GM21515 (cell line): ENCODE results near the gene PLA2G3.

Experiments used
- ATAC-seq: cut with Tn5 transposase; IDR thresholded peaks from one replicate; pipeline ENCODE4 v1.9.1; 2021; ENCODE audit not compliant: unreplicated experiment

The PLA2G3 gene

DNA sequence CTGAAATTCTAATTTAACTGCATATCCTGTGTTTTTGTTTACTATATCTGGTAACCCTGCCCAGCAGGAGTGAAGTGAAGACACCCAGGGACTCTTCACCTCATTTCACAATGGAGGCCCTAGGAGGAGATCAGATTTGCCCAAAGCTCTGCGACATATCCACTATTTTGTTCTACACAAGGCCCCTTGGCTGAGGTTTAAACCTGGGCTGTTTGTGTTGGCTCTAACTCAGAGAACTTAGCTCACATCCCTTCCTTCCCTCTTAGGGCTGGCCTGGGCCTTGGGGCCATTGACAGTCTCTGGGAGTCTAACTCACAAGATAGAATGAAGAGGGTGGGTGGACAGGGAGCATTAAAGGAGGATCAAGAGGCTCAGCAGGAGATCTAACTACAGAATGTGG is 8.2 kb upstream of the PLA2G3 start:
- ATAC-seq = no peak

DNA sequence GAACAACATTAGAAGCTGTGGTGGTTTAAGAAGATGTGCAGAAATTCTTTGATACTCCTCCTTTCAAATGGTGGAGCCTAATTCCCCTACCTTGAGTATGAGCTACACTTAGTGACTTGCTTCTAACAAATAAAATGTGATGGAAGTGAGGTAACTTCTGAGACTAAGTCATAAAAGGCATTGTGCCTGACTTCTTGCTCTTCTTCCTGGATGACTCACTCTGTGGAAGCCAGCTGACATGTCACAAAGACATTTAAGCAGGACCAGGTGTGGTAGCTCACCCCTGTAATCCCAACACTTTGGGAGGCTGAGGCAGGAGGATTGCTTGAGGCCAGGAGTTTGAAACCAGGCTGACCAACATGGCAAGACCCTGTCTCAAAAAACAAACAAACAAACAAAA is 3.9 kb upstream of the PLA2G3 start:
- ATAC-seq = no peak

DNA sequence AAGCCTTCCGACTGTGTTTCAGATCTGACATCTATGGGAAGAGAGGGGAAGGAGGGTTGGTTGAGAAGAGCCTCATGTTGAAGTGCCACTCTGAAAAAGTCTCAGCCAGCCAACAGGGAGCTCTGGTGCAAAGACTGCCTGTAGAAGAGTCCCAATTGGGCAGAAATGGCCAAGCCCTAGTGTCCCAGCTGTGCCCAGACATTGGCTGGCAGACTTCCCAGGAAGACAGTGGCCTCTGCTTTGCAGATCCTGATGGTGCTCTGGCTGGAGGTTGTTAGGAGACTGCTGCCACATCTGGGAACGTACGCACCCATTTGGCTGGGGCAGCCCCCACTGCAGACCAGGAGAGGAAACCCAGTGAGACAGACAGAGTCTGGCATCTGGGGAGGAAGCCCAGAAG is 3.2 kb upstream of the PLA2G3 start:
- no peak for ATAC-seq

GRCh38 chr22:31143038-31143437 is 2.7 kb upstream of the PLA2G3 start:
- no peak for ATAC-seq

GRCh38 chr22:31142285-31142684 is 2.0 kb upstream of the PLA2G3 start:
- no peak for ATAC-seq

DNA sequence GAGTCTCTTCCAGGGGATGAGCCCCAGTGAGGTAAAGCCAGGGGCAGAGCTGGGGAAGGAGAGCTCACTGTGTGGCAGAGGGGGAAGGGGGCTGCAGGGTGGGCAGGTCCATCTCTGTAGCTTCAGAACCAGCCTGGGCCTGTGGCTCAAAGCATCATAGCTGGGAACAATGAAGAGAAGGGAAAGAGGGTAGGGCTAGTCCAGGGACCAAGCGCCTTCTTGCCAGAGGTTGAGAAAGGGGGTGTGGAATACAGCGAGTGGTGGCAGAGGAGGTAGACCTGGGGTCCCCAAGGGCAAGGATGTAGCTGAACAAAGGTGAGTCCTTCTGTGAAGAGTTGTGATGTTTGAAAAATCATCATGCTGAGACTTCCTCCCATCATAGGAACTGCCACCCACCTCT is 1.2 kb upstream of the PLA2G3 start:
- ATAC-seq = no peak

DNA sequence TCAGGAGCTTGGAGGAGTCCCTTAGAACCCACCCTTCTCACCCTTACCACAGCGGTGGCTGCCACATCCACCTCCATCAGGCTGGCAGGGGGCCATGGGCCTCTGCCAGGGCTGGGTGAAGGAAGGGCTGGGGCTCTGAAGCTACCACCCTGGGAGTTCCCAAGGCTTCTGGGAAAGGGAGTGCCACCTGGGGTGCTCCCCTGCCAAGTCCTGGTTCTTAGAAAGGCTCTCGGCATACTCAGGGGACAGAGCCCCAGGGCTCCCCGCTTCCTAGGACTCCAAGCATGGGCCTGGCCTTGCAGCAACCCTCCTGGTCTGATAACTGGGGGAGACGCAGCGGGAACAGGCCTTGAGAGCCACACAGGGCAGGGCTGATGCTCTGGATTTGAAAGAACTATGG is 438 bp upstream of the PLA2G3 start:
- ATAC-seq = no peak

- ATAC-seq = no peak
These were observed 1.2 kb downstream of the PLA2G3 start for GRCh38 chr22:31139066-31139465.

GRCh38 chr22:31138126-31138525 is 2.2 kb downstream of the PLA2G3 start:
- no peak for ATAC-seq

DNA sequence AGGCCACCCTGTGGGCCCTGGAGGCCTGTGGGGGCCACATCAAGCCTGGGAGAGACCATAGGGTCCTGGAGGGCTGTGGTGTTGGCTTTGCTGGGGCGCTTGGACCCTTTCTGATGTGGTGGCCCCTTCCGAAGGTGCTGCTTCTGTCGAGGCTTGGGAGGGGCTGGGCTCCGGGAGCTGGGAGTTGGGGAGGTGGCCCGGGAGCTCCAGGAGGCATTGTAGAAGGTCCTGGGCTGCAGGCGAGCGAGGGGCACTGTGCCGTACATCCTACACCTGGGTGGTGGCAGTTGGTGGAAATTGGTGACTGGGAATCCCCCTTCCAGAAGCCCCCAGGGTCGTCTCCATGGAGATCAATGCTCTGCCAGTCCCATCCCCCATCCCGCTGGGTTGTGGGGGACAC is 2.6 kb downstream of the PLA2G3 start:
- ATAC-seq = no peak

- no peak for ATAC-seq
These were observed 3.6 kb downstream of the PLA2G3 start for GRCh38 chr22:31136711-31137110.

GRCh38 chr22:31136155-31136554 is 4.2 kb downstream of the PLA2G3 start:
- no peak for ATAC-seq

DNA sequence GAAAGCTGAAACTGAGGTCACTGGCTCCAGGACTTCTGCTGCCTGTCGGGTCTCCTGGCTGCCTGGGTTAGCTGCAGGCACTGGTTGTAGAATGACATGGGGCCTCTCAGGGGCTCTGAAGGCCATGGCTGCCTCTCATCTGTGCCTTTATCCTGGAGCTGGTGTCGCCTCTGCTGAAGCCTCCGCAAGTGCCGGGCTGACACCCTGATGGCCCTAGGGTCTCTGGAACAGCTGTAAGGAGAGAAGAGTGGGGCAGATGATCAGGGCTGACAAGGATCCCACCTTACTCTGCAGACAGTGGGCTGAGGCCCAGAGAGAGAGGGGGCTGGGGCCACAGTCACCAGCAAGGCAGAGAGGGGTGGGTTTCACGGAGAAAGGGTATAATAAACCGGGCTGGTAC is 4.6 kb downstream of the PLA2G3 start:
- no peak for ATAC-seq

DNA sequence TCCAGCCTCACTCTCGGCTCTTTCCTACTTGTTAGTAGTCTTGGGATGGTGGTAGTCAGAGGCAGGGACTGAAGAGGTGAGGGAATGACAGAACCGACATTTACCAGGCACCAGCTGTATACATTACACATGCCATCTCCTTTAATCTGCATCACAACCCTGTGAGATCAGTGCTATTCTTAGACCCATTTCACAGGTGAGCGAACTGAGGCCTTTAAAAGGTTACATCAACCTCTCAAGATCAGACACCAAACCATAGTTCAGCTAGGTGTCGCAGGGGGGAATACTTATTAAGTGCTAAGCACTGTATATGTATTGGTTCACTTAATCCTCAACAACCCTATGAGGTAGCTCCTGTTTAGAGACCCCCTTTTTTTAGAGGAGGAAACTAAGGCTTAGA is 5.6 kb downstream of the PLA2G3 start:
- ATAC-seq = no peak

DNA sequence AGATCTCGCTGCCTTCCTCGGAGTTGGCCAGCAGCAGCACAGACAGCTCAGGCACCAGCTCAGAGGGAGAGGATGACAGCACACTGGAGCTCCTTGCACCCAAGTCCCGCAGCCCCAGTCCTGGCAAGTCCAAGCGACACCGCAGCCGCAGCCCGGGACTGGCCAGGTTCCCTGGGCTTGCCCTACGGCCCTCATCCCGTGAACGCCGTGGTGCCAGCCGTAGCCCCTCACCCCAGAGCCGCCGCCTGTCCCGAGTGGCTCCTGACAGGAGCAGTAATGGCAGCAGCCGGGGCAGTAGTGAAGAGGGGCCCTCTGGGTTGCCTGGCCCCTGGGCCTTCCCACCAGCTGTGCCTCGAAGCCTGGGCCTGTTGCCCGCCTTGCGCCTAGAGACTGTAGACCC is 6.4 kb downstream of the PLA2G3 start:
- ATAC-seq = no peak

- no peak for ATAC-seq
These were observed 9.4 kb downstream of the PLA2G3 start for GRCh38 chr22:31130873-31131272.

DNA sequence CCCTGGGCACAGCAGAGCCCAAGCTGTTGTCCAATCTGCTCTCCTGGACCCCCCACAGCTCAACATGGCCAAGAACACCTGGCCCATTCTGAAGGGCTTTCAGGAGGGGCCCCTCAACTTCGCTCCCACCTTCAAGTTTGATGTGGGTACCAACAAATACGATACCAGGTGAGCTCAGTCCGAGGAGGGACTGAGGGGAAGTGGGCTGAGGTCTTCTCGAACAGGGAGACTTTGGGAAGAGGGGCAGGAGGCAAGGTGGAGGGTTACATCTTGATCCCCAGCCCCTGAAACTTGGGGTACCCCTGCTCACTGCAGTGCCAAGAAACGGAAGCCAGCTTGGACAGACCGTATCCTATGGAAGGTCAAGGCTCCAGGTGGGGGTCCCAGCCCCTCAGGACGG is 12.2 kb downstream of the PLA2G3 start:
- no peak for ATAC-seq

DNA sequence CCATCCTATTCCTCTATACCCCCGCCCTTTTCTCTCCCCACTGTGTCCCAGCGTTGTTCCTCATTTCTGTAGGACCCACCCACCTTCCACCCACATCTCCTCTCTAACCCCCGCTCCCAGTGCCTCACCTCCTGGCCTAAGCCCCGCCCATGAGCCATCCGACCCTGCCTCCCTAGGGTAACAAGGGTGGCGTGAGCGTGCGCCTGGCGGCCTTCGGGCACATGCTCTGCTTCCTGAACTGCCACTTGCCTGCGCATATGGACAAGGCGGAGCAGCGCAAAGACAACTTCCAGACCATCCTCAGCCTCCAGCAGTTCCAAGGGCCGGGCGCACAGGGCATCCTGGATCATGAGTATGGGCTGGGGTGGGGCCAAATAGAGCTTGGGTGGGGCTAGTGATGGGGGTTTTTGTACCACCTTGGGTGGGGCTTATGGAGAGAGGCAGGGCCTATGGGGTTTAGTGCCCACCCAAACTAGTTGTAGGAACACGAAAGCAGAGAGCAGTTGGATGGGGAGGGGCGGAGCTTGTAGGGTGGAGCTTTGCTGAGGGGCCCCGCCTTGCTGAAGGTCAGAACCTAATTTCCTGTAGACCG is 13.0 kb downstream of the PLA2G3 start:
- ATAC-seq = no peak

DNA sequence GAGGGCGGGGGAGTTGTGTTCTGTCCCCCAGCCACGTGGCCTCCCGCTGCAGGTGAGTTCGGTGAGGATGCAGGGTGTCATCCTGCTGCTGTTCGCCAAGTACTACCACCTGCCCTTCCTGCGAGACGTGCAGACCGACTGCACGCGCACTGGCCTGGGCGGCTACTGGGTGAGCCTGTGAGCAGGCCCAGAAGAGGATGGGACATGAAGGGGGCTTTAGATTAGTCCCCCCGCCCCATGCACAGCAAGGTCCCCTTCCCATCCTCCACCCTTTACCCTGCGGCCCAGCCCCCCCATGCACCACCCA is 13.5 kb downstream of the PLA2G3 start:
- ATAC-seq = no peak

DNA sequence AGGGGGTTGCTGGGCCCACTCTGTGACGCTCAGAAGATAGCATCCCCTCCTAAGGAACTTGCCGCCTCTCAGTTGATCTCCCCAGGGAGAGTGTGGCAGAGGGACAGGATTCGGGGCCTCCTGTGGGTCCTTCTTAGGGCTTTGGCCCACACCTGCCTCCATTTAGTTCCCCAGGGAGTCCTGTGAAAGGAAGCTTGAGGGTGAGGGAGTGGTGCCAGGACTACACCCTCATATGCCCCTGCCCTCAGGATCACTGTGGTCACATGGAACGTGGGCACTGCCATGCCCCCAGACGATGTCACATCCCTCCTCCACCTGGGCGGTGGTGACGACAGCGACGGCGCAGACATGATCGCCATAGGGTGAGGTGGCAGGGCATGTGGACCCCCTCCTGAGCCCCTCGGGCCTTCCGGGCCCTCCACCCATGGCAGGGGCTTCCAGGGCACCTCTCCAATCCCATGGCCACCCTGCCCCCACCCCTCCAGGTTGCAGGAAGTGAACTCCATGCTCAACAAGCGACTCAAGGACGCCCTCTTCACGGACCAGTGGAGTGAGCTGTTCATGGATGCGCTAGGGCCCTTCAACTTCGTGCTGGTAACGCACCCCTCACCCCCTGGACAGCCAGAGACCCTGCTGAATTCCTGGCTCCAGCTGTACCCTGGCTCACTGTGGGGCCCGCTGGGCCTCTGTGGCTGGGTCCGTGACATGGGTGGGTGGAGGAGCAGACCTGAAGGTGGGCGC is 14.0 kb downstream of the PLA2G3 start:
- no peak for ATAC-seq

- no peak for ATAC-seq
These were observed 14.7 kb downstream of the PLA2G3 start for GRCh38 chr22:31125521-31126117.

DNA sequence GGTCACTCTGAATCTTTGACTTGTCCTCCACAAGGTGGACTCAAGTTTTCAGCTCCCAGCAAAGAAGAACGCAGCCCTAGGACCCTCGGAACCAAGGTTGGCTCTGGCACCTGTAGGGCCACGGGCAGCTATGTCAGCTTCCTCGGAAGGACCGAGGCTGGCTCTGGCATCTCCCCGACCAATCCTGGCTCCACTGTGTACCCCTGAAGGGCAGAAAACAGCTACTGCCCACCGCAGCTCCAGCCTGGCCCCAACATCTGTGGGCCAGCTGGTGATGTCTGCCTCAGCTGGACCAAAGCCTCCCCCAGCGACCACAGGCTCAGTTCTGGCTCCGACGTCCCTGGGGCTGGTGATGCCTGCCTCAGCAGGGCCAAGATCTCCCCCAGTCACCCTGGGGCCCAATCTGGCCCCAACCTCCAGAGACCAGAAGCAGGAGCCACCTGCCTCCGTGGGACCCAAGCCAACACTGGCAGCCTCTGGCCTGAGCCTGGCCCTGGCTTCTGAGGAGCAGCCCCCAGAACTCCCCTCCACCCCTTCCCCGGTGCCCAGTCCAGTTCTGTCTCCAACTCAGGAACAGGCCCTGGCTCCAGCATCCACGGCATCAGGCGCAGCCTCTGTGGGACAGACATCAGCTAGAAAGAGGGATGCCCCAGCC is 15.4 kb downstream of the PLA2G3 start:
- ATAC-seq = no peak
